ENCODE data around the gene C11orf24.
"Not testable (repeated sequence)": the region's sequence is repeated elsewhere in the genome, so short reads cannot be mapped to it uniquely, and the experiment has no call there.

Gene C11orf24

DNA sequence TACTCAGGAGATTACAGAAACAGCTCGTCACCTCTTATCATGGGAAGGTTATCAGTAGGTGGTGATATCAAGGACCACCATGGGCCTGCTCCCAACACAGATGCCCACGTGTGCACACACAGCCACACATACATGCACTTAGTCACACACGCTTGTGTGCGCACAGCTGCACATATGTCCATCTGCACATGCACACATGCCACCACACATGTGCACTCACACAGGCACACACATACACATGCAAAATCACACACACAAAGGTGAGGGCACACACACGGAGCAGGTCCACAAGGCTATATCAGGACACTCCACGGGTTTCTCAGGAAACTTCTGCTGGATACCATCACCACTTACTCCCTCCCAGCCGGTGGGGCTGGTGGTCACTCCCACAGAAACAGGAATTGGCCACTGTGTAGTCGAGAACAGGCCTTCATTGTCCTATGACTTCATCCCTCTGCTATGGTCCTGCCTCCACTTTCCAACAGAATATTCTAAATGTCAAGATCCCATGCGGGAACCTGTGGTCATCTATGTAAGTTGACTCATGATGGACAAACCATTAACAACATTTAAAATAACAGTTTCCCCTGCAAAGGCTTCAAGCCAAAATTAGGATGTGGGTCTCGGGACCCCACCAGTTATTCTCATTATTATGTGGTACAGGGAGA lies 2.2 kb downstream of the C11orf24 start:
- DNase-seq = no peak

DNA sequence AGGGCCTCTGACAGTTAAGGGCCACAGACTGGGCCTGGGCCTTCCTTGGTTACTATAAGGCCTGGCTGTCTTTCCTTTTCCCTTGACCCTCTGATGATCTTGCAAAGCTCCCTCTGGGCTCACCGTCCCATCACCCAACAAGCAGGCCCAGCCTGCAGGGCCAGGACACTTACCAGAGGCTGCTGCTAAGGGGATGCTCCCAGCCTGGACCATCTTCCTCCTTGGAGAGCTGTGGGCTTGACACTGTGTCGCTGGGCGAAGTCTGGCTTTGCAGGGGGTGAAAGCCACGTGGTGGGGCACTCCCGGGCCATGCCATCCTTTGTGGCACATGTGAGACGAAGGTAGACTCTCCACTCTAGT lies 3.9 kb downstream of the C11orf24 start:
- DNase-seq = no peak

GRCh38 chr11:68266936-68267880 lies 4.6 kb downstream of the C11orf24 start:
- DNase-seq = no peak

- DNase-seq = no peak
Measured at GRCh38 chr11:68266121-68266891, 5.5 kb downstream of the C11orf24 start.

DNA sequence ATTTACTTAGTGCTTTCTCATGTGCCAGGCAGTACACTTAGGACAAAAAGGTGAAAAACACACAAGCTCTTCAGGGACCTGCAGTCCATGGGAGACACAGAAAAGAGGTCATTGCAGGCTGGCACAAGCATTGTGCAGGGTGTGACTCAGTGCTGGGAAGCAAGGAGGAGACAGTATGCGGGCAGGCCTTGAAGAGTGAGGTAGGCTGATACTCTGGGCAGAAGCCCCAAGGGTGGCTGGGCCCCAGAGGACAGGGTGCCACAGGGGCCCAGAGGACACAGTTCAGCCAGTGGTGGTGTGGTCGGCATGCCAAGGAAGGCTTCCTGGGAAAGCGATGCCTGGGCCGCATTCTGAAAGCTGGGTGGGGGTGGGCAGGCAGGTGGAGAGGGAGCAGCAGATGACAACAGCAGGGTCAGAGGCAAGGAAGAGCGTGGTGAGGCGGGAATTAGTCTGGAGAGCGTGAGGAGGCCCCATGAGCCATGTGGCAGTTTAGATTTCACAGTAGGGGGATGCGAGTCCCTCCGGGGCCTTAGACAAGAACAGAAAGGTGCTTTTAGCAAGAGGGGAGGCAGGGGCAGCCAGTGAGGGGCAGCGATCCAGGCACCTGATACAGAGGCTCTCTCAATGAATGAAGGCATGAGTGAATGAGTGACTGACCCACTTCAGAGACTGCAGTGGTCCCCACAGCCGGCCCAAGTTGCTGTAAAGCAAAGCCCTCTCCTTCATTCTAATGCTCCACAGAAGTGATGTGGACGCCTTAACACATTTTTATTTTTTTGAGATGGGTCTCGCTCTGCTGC lies 6.8 kb downstream of the C11orf24 start:
- DNase-seq = no peak

- no peak for DNase-seq
Measured at GRCh38 chr11:68264244-68264643, 7.5 kb downstream of the C11orf24 start.

GRCh38 chr11:68263444-68264035 lies 8.2 kb downstream of the C11orf24 start:
- no peak for DNase-seq

- no peak for DNase-seq
Measured at GRCh38 chr11:68262544-68262827, 9.3 kb downstream of the C11orf24 start.

DNA sequence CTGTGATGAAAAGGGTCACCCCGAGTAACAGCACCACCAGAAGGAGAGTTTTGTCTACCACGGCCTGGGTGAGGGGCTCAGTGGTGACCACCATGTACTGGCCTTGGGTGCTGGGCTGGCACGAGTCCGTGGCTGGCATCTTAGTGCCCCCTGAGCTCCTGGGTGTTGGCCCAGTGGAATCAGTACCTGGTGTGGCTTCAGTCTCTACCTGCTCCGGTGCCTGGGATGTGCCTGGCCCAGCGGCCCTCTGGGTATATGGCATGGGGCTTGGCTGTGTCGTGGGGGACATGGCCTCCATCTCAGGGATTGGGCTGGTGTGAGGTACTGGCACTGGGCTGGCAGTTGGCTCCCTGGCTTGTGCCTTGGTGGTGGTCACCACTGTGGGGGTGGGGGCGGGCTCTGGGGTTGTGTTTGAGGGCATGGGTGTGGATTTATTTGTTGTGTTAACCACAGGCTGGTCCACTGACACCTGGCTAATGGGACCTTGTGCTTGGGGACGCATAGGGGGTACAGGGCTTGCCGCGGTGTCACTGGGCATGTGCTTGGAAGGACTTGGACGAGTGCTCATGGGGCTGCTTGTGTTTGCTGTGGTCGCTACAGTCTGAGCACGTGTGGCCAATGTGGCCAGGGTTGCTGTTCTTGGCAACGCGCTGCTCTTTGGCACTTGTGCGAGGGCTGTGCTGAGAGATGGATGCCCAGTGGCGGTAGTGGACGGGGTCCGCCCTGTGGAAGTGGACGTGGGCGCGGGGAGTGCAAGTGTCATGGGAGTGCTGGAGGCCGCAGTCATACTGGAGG lies 9.8 kb downstream of the C11orf24 start:
- DNase-seq = no peak

DNA sequence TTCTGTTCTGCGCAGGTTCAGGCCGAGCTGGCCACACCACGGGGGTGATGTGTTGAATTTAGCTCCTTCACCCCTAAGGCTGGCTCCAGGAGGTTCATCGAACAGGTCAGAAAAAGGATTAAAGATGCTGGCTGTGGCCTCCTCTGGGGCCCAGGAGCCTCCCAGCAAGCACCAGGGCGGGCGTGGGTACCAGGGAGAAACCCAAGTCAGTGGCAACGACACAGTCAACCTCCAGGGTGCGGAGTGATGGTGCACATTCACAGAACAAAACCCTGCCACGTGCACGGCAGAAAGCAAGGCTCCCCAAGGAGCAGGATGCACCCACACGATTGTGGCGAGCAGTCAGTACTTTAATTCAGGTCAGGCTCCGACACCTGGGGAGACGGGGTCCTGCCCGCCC lies 10.8 kb downstream of the C11orf24 start:
- DNase-seq = no peak

- no peak for DNase-seq
Measured at GRCh38 chr11:68260484-68260883, 11.3 kb downstream of the C11orf24 start.

GRCh38 chr11:68259122-68259959 lies 12.4 kb downstream of the C11orf24 start:
- no peak for DNase-seq

DNA sequence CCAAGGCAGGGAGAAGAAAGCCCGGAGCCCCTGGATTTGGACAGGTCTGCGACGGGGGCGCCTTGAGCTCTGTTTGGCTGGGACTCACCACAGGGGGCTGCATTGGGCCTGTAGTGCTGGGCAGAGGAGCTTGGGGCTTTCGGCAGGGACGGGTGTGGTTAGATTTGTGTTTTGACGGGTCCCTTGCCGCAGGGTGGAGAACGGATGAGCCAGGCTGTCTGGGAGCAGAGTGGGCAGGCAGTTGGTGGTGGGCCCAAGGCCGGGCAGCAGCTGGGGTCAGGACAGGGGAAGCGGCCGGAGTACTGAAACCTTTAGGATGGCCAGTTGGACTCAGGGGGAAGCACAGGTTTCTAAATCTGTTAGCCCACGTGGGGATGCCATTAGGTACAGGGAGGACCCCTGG lies 13.4 kb downstream of the C11orf24 start:
- no peak for DNase-seq

DNA sequence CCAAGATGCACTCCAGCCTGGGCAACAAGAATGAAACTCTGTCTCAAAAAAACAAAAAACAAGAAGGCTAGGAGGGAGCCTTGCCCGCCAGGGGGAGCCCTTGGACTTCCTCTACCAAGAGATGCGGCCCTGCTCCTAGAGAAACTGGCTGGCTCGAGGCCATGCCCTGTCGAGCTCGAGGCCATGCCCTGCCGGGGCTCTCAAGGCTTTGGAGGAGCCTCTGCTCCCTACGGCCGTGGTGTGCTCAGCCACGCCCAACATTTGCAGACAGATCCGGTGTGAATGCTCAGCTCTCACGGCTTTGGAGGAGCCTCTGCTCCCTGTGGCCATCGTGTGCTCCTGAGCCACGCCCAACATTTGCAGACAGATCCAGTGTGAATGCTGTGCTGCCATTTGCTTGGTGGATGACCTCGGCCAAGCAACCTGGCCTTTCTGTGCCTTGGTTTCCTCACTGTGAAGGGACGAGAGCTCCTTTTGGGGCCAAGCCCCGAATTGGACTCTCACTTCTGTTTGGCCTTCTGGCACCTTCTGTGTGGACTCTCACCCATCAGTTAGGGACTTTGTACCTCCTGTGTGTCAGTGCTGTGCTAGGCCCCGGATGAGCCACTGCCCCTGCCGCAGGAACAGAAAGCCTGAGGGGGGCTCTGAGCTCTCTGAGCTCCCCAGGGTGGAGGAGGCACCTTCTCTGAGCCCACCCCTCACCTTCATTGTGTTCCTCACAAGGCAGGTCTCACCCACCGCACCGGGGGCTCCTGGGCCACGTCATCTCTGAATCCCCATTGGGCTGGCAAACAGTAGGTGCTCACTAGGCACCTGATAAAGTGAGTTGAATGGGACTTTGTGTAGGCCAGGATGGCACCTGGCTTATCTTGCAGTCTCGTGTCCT lies 14.1 kb downstream of the C11orf24 start:
- DNase-seq = peak; percentile 87

- DNase-seq = no peak
Measured at GRCh38 chr11:68256331-68256741, 15.4 kb downstream of the C11orf24 start.

- DNase-seq = no peak
Measured at GRCh38 chr11:68255526-68255925, 16.2 kb downstream of the C11orf24 start.

DNA sequence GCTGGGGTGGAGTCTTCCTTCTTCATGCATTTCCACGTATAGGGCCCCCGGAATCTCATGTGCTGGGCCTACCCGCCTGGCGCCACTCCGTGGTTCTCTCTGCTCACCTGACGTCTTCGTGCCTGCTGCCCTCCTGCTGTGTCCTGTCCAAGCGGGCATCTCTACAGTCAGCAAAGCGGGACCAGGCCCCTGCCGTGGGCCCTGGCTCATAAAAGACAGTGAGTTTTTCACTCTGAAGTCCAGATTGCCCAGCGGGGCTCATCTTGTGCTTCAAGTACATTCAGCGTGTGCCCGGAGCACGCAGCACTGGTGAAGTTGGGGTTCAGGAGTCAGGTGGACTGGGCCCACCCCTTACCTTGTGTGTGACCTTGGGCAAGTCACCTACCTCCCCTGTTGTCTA lies 17.4 kb downstream of the C11orf24 start:
- DNase-seq = no peak

DNA sequence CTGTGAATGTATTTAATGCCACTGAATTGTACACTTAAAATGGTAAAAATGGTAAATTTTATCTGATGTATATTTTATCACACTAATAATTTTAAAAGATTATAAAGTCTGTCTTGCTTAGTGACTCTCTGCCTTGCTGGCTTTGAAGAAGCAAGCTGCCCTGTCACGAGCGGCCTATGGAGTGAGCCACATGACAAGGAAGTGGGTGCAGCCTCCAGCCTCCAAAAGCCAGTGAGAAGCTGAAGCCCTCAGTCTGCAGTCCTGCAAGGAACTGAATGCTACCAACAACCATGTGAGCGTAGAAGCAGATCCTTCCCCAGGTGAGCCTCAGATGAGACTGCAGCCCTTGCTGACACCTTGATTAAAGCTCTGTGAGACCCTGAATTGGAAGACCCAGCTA lies 20.0 kb downstream of the C11orf24 start:
- DNase-seq = no peak

- DNase-seq = not testable (repeated sequence)
Measured at GRCh38 chr11:68244912-68245311, 26.9 kb downstream of the C11orf24 start.

DNA sequence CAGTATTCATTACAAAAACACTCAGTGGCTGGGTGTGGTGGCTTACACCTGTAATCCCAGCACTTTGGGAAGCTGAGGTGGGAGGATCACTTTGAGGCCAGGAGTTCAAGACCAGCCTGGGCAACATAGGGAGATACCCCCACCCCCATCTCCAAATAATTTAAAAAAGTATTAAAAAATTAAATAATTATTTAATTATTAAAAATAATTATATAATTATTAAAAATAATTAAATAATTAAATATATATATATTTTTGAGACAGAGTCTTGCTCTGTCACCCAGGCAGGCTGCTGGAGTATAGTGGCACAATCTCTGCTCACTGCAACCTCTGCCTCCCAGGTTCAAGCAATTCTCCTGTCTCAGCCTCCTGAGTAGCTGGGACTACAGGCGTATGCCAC lies 27.9 kb downstream of the C11orf24 start:
- not testable (repeated sequence) for DNase-seq

All from NCI-H2107 (cell line).